Activated CD8-positive, alpha-beta memory T cell treated with anti-CD3 and anti-CD28 coated beads, Interleukin-2, amount 50 U/mL, for 1 hour (primary cell): ENCODE results near the gene COL25A1.

Source experiments
- DNase-seq: peaks from one replicate; pipeline ENCODE4 v3.0.0-alpha.2; 2020; ENCODE audit errors: extremely low read depth

The COL25A1 gene

GRCh38 chr4:109214622-109215301, 87.7 kb downstream of the COL25A1 start:
- no peak for DNase-seq

DNA sequence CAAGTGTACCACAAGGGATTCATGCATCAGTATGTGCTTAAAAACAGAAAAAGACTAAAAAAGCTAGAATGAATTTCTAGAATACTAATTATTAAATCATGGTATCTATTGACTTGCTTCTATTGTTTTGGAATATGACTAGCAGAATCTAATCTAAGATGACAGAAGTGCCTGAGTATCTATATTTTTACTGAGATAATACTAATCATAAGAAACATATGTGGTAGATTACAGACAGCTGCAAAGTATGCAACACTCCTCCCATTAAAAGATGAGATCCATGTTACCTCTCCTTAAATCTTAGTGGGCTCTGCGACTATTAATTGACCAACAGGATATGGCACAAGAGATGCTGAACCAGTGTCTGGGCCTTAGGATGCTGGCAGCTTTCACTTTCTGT, 89.4 kb downstream of the COL25A1 start:
- no peak for DNase-seq

DNA sequence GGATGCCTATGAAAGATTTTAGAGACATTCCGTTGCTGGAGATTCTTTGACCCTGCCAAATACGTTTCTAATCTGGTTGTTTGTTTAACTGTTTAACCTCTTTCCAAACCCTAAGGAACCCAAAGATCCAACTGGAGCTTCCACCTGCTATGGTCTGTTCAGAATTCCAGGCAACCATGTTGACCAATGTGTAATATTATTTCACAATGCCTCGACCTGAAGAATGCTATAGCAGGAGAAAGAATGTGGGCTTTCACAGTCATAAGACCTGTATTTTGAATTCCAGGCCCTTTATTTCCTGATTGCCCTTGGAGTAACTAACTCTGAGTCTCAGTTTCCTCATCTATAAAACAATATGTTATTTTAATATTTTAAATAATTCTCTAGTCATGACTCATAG, 90.8 kb downstream of the COL25A1 start:
- DNase-seq: no peak

DNA sequence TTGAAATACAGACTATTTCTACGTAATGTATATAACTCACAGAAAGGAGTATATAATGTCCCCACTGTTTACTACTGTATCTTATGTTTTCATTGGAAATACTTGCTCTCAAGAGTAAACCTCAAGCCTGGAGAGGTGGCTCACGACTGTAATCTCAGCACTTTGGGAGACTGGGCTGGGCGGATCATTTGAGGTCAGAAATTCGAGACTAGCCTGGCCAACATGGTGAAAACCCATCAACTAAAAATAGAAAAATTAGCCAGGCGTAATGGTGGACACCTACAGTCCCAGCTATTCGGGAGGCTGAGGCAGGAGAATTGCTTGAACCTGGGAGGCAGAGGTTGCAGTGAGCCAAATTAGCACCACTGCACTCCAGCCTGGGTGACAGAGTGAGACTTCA, 92.8 kb downstream of the COL25A1 start:
- no peak for DNase-seq

- no peak for DNase-seq
Observed at GRCh38 chr4:109207898-109208297, 94.6 kb downstream of the COL25A1 start.

DNA sequence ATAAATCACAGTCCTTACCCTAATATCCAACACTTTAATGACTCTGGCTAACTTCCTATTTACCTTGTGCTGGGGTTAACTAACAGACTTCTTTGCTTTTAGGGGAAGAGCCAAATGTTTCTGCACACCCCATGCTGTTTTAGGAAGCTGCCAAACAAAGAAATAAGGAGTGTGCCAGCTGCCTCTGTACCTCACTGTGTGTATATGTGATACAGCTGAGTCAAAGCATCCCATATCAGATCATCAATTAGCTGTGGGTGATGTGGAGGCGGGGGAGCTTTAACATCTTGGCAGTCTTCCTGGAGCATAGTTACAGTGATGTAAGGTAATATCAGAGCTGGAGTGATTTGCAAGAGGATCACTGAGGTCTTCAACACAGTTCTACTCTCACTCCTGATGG, 95.4 kb downstream of the COL25A1 start:
- DNase-seq: no peak

- no peak for DNase-seq
Observed at GRCh38 chr4:109206620-109207019, 95.8 kb downstream of the COL25A1 start.

- DNase-seq: no peak
Observed at GRCh38 chr4:109205186-109205585, 97.3 kb downstream of the COL25A1 start.

DNA sequence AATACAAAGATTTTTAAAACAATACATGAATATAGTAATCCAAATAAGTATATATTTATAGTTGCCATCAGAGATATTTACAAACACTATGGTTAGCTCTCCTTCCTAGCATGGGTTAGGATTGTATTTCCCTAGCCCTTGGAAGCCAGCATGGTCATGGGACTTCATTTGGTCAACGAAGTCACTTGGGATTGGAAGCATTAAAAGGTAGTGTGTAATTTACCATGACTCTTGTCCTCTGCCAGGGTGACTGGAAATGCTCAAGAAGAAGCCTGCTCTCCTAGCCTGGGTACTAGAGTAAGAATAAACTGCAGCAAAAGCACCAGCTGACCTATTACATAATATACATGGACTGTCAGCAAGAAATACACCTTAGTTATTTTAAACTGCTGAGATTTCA, 102.9 kb downstream of the COL25A1 start:
- no peak for DNase-seq

DNA sequence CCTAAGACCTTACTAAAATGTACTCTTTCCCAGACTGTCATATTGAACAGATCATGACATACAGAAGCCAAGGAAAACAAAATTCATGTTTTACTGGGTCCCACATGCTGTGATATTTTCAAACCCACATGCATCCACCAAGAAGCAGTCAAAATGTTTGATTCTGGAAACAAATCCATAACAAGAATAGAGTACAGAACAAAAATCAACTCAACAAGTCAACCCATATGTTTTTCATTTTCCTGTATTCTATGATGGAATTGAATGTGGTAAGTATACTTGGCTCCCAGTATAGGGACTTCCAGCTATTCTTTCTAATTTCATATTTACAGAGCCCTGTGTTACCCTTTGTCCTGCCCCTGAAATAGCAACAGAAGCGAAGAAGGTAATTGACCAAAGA, 106.8 kb downstream of the COL25A1 start:
- no peak for DNase-seq

DNA sequence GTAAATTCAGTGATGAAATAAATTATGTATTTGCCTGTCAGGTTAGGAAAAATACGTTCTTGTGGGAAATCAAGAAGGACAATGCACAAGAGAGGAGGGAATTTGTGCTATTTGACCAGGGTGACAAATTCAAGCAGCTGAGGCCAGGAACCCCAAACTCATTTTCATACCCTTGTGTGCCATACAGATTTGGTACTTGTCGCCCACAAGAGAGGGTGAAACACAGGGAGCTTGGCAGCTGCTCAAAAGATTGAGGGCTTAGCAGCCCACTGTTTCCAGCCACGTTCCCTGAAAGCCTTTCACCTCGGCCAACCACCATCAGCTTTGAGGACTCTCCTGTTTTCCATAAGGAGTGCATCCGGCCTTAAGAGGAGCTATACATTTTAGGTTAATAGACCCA, 111.2 kb downstream of the COL25A1 start:
- DNase-seq: no peak

GRCh38 chr4:109186458-109186945, 116.0 kb downstream of the COL25A1 start:
- no peak for DNase-seq

GRCh38 chr4:109185951-109186350, 116.5 kb downstream of the COL25A1 start:
- DNase-seq: no peak

- no peak for DNase-seq
Observed at GRCh38 chr4:109185548-109185947, 116.9 kb downstream of the COL25A1 start.

DNA sequence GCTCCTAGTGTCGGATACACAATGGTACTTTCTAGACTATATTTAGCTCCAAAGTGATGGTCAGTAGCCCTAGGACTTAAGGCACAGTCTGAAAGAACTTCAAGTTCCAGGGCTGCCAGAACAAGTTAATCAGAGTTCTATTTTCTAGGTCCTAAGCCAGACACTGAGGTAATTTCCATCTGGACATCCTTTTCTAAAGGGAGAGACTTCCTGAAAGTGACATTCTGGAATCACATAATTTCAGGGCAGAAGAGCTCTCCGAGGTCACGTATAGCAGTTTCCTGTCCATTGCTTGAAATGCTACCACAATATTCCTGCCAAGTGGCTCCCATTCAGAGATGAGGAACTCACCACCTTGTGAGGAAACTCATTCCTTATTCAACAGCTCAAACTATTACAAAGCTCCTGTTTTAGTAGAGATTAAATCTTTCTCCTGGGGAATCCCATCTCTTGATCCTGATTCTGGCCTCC, 117.9 kb downstream of the COL25A1 start:
- DNase-seq: no peak

- no peak for DNase-seq
Observed at GRCh38 chr4:109183931-109184490, 118.4 kb downstream of the COL25A1 start.

DNA sequence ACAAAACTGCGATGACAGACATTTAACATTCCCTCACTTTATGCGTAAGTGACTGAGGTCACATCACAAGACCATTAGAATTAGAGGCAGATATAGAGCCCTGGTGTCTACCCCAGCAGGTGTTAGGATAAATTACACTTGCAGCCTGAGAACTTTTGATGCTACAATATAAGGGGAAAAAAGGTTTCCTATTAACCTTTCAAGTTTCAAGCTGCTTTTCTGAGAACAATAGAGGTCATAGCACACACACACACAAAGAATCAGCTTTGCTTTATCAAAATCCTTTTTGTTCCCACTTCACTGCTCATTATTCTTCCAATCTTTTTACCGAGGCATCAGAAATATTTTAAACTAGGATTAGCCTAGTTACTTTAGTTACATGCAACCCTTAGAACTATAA, 119.8 kb downstream of the COL25A1 start:
- no peak for DNase-seq

DNA sequence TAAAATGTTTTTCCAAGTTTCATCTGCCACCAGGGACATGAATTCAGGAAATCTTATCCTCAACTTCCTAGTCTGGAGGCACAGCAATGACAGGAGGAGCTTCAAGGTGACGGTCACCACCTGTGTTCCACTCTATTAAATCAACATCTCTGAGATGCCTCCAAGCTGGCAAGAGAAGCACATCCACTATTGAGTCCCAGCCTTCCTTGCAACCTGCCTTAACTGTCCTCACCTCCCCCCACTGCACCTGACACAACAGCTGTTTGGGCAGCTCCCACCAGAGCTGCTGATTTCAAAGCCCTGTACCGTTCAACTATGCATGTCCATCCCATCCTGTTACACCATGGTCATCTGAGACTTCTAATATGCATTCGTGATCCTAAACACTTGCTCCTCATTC, 123.4 kb downstream of the COL25A1 start:
- no peak for DNase-seq

- no peak for DNase-seq
Observed at GRCh38 chr4:109177096-109177810, 125.2 kb downstream of the COL25A1 start.

DNA sequence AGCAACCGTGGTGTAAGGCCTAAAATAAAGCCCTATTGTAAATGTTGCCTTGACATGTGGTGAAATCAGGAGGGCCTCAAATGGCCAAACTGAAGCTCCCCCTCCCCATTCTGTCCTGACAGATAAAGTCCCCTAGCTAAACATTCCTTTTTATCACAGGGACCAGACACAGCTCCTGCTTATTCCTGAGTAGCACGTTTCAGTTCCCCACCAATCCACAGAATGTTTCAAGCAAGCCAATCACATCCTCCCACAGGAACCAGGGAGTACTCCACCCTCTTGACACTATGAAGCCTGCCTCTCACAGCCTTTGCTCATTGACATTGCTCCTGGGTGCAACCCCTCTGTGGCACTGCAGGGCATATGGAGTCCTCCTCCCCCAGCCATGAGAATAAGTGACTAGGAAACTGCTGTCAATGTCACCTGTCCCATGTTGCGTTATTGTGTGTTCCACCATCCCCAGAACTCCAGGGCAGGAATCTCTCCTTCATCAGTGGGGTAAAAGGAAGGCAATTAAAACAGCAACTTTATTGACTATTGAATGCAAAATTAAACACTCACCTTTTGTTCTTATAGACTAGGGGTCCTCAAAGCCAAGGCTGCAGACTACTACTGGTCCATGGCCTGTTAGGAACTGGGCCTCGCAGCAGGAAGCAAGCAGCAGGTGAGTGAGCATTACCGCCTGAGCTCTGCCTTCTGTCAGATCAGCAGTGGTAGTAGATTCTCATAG, 128.1 kb downstream of the COL25A1 start:
- no peak for DNase-seq

GRCh38 chr4:109172301-109172700, 130.2 kb downstream of the COL25A1 start:
- no peak for DNase-seq

- DNase-seq: no peak
Observed at GRCh38 chr4:109171070-109171469, 131.4 kb downstream of the COL25A1 start.
